Globus pallidus (tissue), 1 donor: ENCODE results near the gene RNF224.

Source experiments
- DNase-seq: peaks from one replicate; pipeline ENCODE4 v3.0.0-alpha.2; 2015; ENCODE audit warnings: low spot score

The RNF224 gene

GRCh38 chr9:137273611-137274320 lies 46.5 kb downstream of the RNF224 start:
- no peak for DNase-seq

GRCh38 chr9:137275203-137275587 lies 47.9 kb downstream of the RNF224 start:
- DNase-seq: no peak

- no peak for DNase-seq
These were observed 48.5 kb downstream of the RNF224 start for GRCh38 chr9:137275588-137276472.

GRCh38 chr9:137276473-137277328 lies 49.4 kb downstream of the RNF224 start:
- DNase-seq: no peak

- DNase-seq: no peak
These were observed 50.2 kb downstream of the RNF224 start, which contains the start of gene TOR4A for GRCh38 chr9:137277329-137278041. Gene TOR4A (plus strand): TSS chr9:137277726. CDS start chr9:137278690, 964 bp downstream.

GRCh38 chr9:137278061-137278701 lies 50.9 kb downstream of the RNF224 start:
- DNase-seq: no peak
